GM18499 (cell line): Measurements from ENCODE around the gene EPHA1.

Source experiments
- ATAC-seq: cut with Tn5 transposase; IDR thresholded peaks from one replicate; pipeline ENCODE4 v1.9.1; 2021; ENCODE audit warnings: moderate number of reproducible peaks; ENCODE audit not compliant: insufficient read depth, unreplicated experiment

Gene EPHA1

GRCh38 chr7:143380260-143380645, 28.4 kb downstream of the EPHA1 start:
- ATAC-seq = peak; percentile 36

GRCh38 chr7:143379611-143380259, 28.9 kb downstream of the EPHA1 start:
- no peak for ATAC-seq

GRCh38 chr7:143376396-143376795, 32.3 kb downstream of the EPHA1 start:
- no peak for ATAC-seq

GRCh38 chr7:143375298-143376034, 33.2 kb downstream of the EPHA1 start:
- no peak for ATAC-seq

DNA sequence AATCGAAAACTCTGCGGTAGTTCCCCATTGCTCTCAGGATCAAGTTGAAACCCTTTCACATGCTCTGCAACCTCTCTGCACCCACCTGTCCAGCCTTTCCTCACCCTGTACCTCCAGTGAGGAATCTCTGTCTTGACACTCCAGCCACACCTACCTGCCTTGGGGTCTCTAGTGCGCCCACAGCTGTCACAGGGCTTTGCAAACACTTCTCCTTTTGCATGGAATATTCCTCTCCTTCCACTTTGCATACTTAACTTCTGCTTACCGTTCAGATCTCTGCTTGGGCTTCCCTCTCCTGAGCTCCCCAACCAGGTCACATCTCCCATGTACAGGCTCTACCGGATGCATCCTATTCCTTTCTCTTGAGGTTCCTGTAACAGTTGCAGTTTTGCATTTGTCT, 34.1 kb downstream of the EPHA1 start:
- no peak for ATAC-seq

DNA sequence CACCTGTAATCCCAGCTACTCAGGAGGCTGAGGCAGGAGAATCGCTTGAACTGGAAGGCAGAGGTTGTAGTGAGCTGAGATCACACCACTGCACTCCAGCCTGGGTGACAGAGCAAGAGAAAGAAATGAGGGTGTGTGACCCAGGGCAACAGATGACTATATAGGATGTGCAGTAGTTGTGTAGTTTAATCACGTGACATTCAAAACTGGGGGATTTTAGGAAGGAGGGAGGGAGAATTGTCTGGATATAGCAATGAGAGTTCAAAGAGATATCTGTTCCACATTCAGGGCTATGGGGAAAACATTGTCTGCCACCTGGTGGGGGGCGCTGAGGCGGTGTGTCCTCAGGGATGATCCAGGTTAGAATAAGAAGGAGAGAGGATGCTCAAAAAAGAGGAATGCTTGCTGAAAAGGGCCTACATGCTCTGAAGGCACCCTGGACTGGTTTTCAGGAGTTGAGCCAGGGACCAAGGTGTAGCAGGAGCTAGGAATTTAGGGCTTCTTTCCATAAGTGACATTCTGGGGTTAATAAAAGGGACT, 35.3 kb downstream of the EPHA1 start:
- no peak for ATAC-seq

DNA sequence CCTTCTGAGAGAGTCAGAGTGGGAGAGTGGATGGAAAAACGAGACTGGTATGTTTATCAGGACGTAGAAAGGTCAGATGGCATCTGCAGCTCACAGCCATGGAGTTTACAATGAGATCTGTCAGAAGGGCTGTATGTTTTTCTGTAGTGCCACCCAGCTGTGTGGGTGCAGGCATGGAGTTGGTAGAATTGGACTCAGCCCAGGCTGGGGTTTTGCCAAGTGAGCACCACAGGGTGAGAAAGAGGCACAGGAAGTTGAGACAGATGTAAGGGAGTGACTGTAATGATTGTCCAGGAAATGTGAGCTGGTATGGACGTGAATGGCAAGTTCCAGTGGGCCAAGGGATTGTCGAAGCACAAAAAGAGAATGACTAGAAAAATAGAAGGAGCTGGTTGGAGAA, 36.6 kb downstream of the EPHA1 start:
- no peak for ATAC-seq

- no peak for ATAC-seq
Observed at GRCh38 chr7:143369678-143370651, 38.7 kb downstream of the EPHA1 start.

DNA sequence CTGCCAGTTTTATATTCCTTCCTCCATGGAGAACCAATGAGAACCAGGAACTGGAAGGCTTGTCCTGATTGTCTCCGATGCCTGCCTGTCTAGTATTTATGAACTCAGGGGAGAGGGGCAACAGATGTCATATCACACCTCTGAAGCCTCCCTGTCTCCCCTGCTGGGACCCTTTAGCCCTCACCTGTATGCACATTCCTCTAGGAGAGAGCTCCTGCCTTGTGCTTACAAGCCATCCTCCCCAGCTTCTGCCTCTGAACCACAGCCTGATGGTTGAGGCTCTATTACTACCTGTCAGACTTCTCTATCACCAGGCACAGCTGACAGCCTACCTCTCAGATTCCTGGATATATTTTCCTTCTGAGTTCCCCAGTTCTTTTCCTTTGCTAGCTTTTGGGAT, 40.3 kb downstream of the EPHA1 start:
- ATAC-seq = no peak

- no peak for ATAC-seq
Observed at GRCh38 chr7:143367972-143368371, 40.7 kb downstream of the EPHA1 start.

GRCh38 chr7:143363016-143363937, 45.4 kb downstream of the EPHA1 start:
- ATAC-seq = no peak

DNA sequence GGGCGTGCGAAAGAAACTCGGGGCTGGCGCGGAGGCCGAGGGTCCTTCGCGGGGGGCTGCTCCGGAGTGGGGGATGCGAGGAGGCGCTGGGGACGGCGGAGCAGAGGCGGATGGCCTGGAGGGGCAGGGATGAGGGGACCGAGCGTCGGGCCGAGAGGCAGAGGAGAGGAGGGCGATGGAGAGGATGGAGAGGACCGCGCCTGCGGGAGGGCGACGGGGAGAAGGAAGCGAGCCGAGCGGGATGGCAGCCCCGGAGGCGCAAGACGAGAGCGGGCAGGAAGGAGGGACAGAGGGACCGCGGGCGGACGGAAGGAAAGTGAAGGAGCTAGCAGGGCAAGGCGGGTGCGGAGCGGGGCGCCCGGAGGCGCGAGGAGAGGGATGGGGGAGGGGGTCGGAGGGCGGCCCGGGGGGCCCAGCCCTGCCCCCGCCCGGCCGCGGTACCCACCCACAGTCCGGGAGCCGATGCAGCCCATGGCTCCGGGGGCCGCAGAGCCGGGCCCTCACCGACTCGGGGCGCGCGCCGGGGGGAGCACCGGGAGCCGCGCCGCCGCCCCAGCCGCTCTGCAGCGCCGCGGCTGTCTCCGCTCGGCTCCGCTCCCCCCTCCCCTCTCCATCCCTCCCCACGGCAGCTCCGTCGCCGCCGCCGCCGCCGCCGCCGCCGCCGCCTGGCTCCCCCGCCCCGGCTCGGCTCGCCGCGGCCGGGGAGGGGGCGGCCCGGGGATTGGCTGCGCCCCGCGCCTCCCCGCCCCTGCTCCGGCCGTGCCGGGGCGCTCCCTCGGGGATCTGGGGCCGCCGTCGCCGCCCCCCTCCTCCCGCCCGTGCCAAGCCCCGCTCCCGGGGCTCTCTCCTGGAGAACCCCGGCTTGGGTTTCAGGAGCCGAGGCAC, 46.3 kb downstream of the EPHA1 start, which contains the start of gene FAM131B:
FAM131B (minus strand) TSS at position 583 of the 885 bp plus-strand sequence; CDS start at position 473, 110 bp downstream.
- no peak for ATAC-seq

DNA sequence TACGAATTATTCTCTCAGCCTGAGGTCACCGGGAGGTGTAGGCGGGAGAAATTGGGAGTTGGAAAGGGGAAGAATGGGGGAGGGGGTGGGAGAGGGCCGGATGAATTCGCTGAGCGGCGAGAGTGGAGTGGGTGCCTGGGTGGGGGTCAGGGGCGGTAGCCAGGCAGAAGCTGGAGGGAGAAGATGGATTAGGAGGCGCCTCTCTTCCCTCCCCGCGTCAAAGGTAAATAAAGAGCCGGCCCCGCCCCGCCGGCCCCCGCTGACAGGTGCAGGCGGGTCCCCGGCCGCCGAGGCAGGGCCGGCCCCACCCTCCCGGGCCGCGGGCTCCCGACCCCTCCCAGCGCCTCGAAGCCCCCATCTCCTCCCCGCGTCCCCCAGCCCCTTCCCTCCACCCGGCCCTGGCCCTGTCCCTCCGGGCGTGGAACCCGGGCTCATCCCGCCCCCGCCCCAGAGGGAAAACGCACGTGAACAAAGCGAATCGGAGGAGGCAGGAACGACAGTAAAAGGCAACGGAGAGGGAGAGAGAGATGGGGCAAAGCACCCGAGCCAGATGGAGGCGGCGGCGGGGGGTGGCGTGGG, 47.0 kb downstream of the EPHA1 start:
- no peak for ATAC-seq

GRCh38 chr7:143360788-143361551, 47.7 kb downstream of the EPHA1 start:
- no peak for ATAC-seq

- no peak for ATAC-seq
Observed at GRCh38 chr7:143359771-143360353, 48.8 kb downstream of the EPHA1 start.

GRCh38 chr7:143358626-143359025, 50.0 kb downstream of the EPHA1 start:
- ATAC-seq = no peak

DNA sequence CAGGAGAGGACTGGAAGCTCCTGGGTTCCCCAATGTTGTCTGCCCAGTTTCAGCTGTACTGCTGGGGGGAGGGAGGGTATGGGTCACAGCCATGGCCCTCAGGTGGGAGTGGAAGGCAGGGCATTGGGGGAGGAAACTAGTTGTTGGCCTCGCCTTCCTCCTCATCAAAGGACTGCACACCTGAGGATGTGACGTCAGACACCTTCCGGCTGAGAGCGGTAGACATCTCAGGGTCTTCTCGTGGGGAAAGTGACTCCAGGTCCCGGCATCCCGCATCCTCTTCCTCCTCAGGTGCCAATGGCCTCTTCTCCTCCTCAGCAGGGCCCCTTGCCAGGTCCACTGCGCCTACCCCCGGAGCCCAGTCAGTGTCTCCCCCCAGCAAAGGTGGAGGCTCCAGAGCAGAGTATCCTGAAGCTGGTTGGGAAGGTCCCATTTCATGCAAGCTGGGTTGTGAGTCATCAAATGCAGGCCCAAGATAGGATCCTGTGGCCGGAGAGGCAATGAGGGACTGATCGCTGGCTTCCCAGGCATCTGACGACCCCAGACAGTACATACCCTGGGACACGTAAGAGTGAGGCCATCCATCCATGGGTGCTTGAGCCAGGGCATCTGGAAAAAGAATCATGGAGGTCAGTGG, 52.1 kb downstream of the EPHA1 start:
- ATAC-seq = no peak
